NOMO-1 treated with DMSO at 0.1 percent for 48 hours (cell line): ENCODE results near the gene MTFR1L.

Source experiments
- DNase-seq: peaks from one replicate; lab custom pipeline; 2025; ENCODE audit not compliant: unreplicated experiment; lab: John Stamatoyannopoulos, UW

Gene MTFR1L

GRCh38 chr1:25877155-25877554, 57.4 kb downstream of the MTFR1L start:
- DNase-seq: no peak

DNA sequence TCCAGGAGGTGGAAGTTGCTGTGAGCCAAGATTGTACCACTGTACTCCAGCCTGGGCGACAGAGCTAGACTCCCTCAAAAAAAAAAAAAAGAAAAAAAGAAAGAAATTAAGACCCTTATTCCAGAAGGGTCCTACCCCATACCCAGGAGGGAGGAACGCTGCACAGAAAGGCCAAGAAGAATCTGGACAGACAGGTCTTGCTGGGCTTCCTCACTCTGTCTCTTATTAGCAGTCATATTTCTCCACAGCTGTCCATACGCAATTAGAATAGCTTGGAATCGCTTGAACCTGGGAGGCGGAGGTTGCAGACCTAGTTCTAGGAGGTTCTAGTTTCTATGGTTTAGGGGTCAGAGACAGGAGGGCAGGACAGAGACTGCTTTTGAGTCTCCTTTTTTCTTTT, 58.9 kb downstream of the MTFR1L start:
- no peak for DNase-seq

GRCh38 chr1:25879675-25880074, 59.9 kb downstream of the MTFR1L start:
- DNase-seq: no peak

- DNase-seq: no peak
Measured at GRCh38 chr1:25880518-25880917, 60.8 kb downstream of the MTFR1L start.

DNA sequence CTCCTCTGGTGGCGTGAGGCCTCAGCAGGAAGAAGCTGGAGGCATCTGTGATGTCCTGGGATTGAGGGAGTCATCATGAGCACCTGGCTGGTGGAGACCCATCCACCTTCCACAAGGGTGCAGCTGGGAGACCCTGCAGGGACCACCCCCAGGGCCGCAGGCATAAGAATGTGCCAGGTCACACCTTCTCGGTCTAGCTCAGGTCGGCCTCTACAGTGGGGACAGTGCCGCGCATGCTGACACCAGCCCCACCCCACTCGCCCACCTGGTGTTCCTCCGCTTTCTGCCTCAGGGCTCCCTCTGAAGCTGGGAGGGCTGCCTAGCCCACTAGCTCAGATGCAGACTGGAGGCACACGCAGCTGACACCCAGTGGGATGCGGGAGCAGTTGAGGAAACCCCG, 61.5 kb downstream of the MTFR1L start:
- no peak for DNase-seq
